ENCODE results near the gene MESP1.

Gene MESP1

DNA sequence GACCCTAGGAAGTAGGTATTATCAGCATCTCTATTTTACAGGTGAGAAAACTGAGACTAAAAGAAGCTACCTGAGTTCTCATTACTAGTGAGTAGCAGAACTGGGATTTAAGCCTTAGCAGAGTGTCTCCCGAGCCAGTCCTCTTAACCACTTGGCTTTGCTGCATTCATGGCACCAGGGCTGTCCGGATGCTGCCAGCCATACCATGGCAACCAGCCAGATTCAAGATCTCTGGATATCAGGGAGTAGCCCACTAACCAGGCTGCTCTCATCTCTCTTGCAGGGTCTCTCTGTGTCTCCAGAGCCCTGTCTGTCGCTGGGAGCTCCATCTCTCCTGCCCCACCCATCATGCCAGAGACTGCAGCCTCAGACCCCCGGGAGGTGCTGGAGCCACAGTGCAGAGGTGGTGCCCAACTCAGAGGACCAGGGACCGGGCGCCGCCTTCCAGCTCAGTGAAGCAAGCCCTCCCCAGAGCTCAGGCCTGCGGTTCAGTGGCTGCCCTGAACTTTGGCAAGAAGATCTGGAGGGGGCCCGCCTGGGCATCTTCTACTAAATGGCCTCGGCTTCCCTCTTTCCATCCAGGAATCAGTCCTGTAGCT lies 26.8 kb upstream of the MESP1 start:
- TF ChIP-seq, protein P1, sequence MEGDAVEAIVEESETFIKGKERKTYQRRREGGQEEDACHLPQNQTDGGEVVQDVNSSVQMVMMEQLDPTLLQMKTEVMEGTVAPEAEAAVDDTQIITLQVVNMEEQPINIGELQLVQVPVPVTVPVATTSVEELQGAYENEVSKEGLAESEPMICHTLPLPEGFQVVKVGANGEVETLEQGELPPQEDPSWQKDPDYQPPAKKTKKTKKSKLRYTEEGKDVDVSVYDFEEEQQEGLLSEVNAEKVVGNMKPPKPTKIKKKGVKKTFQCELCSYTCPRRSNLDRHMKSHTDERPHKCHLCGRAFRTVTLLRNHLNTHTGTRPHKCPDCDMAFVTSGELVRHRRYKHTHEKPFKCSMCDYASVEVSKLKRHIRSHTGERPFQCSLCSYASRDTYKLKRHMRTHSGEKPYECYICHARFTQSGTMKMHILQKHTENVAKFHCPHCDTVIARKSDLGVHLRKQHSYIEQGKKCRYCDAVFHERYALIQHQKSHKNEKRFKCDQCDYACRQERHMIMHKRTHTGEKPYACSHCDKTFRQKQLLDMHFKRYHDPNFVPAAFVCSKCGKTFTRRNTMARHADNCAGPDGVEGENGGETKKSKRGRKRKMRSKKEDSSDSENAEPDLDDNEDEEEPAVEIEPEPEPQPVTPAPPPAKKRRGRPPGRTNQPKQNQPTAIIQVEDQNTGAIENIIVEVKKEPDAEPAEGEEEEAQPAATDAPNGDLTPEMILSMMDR (IDR thresholded peaks at IDR 0.05; ENCODE audit: low read depth, low read length), result no peak
- H3K4me3 ChIP-seq (ENCODE audit: low read depth, low read length), result no peak overlapping the region

DNA sequence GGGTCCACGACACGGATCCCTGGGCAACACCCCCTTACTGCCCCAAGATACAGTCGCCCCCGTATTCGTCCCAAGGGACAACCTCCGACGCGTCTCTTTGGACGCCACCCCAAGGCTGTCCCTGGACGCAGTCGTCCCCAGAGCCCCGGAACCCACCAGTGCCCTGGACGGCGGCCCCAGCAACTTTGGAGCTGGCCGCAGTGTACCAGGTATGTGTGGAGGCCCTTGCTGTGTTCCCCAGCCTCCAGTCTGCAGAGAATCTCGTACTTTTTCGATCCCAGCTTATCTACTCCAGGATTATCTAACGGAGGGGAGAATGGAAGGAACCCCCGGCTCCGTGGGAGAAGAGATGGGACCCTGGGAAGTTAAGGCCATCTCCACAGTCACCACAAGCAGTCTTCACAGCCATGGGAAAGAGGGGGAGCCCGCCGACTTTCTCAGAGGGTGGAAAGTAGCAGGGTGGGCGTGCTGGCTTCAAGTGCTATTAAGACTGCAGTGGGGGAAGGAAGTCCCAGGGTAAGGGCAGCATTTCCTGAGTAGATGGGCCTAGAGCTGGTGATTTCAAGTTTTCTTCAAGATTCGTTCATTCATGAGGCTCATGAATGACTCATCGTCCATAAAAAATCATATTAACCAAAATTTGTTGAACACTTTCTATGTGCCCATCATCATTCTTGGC lies 26.2 kb upstream of the MESP1 start:
- no peak overlapping the region for H3K4me3 ChIP-seq (ENCODE audit: low read depth, low read length)
- TF ChIP-seq, protein P1 (IDR thresholded peaks at IDR 0.05; ENCODE audit: low read depth, low read length), result no peak

DNA sequence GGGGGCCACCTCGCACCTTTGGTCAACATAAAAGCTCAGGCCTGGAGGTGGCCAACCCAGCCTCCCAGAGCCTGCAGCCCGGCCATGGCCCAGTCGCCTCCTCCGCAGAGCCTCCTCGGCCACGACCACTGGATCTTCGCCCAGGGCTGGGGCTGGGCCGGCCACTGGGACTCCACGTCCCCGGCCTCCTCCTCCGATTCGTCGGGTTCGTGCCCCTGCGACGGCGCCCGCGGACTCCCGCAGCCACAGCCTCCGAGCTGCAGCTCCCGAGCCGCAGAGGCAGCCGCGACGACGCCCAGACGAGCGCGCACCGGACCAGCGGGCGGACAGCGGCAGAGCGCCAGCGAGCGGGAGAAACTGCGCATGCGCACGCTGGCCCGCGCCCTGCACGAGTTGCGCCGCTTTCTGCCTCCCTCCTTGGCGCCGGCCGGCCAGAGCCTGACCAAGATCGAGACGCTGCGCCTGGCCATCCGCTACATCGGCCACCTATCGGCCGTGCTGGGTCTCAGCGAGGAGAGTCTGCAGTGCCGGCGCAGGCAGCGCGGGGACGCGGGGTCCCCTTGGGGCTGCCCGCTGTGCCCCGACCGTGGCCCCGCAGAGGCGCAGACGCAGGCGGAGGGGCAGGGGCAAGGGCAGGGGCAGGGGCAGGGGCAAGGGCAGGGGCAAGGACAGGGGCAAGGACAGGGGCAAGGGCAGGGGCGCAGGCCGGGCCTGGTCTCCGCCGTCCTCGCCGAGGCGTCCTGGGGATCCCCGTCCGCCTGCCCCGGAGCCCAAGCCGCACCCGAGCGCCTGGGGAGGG lies 25.4 kb upstream of the MESP1 start, which contains the start of gene MESP2:
Gene MESP2 (plus strand): TSS at position 59 of the 799 bp plus-strand sequence. CDS start 26 bp downstream, at position 85.
- peak within 1 kb of the TSS; percentile 45 for H3K4me3 ChIP-seq (ENCODE audit: low read depth, low read length)
- TF ChIP-seq, protein P1 (IDR thresholded peaks at IDR 0.05; ENCODE audit: low read depth, low read length), result peak; percentile 30

DNA sequence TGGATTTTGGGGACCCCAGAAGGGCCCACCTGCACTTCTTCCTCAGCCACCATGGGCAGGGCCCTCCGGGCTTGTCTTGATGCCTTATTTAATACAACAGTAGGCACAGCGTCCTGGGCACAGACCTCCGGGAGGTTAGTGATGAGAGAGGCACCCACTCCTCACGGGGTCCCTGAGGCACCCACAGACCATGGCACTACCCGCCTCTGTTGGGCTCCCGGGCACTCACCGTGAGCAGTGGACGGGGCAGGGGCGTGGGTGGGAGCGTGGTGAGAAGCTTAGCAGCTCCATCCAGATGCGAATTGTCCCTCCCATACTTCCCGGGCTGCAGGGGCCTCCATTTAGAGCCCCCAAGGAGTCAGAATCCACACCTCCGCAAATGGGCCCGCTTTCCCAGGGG lies 24.8 kb upstream of the MESP1 start:
- H3K4me3 ChIP-seq (ENCODE audit: low read depth, low read length), result no peak overlapping the region
- TF ChIP-seq, protein P1 (IDR thresholded peaks at IDR 0.05; ENCODE audit: low read depth, low read length), result no peak

DNA sequence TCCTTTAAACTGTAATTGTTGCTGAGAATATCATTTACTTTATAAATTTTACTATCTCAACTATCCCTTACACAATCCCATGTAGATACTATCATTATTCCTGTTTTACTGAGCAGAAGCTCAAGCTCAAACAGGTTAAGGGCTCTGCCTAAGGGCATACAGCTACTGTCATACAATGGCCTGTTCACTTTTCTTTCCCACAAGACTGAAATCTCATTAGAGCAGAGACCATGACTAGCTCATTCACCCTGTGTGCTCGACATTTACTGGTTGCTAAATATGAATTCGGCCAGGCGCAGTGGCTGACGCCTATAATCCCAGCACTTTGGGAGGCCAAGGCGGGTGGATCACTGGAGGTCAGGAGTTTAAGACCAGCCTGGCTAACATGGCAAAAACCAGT lies 23.4 kb upstream of the MESP1 start:
- no peak overlapping the region for H3K4me3 ChIP-seq (ENCODE audit: low read depth, low read length)
- TF ChIP-seq, protein P1 (IDR thresholded peaks at IDR 0.05; ENCODE audit: low read depth, low read length), result no peak

DNA sequence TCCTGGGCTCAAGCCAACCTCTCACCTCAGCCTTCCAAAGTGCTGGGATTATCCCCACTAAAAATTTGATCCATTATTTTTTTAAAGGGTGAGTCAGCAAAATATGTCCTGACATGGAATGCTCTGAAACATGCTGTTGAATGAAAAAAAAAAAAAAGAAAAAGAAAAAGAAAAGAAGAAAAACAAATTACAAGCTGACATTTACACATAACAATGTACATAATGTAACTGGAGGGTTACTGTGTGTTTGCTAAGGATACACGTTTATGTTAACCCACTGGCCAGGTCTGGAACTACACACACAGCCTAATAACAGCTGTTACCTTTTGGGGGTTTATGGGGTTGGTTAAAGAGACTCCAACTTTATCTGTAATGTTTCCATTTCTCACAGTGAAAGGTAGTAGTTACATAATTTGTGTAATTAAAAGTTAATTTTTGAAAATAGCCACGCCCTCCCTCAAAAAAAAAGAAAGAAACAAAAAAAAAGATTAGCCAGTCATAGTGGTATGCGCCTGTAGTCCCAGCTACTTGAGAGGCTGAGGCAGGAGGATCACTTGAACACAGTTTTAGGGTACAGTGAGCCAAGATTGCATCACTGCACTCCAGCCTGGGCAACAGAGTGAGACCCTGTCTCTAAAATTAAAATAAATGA lies 22.0 kb upstream of the MESP1 start:
- TF ChIP-seq, protein P1 (IDR thresholded peaks at IDR 0.05; ENCODE audit: low read depth, low read length), result peak; percentile 14; the same call in 1 of the 2 replicates
- no peak overlapping the region for H3K4me3 ChIP-seq (ENCODE audit: low read depth, low read length)
